ENCODE data around the gene MED12L.

Gene MED12L

GRCh38 chr3:151144760-151145159 lies 59.3 kb downstream of the MED12L start:
- no CpG with 5 or more reads among the region's 5 CpGs for WGBS (ENCODE audit: extremely low coverage, insufficient coverage, low lambda C conversion rate)
- no peak for DNase-seq
- Histone ChIP-seq H3K4me3 (ENCODE audit: low read length) (no peak overlapping the region), H3K27ac (ENCODE audit: low read depth, low read length) (no peak overlapping the region), H3K36me3 (ENCODE audit: control insufficient read depth, insufficient read depth, low read length) (no peaks in the 10 kb centered on the region), H3K18ac (ENCODE audit: low read length) (no peak overlapping the region), H3K4ac (ENCODE audit: low read depth, low read length) (no peak overlapping the region), H3K56ac (ENCODE audit: low read length) (no peak overlapping the region), H2BK120ac (ENCODE audit: low read depth, low read length) (no peak overlapping the region), H4K5ac (ENCODE audit: low read length) (no peak overlapping the region), H3K27me3 (ENCODE audit: insufficient read depth, low read length, poor library complexity) (no peaks in the 10 kb centered on the region), H2BK5ac (ENCODE audit: low read length) (no peak overlapping the region), H3K79me2 (ENCODE audit: control insufficient read depth, insufficient read depth, low read length) (no peaks in the 10 kb centered on the region), H3K4me2 (ENCODE audit: low read length) (no peak overlapping the region), H2AK5ac (ENCODE audit: low read length) (no peak overlapping the region), H3K23ac (ENCODE audit: low read length) (no peak overlapping the region), H3K79me1 (ENCODE audit: low read length) (no peaks in the 10 kb centered on the region), H3K9ac (ENCODE audit: low read length) (no peak overlapping the region), H2BK15ac (replicated peaks; ENCODE audit: low read depth) (no peak overlapping the region), H4K8ac (ENCODE audit: low read depth, low read length) (no peak overlapping the region), H3K4me1 (ENCODE audit: control insufficient read depth, low read depth, low read length) (no peaks in the 10 kb centered on the region)

- Histone ChIP-seq H3K9ac (ENCODE audit: low read length) (no peak overlapping the region), H4K8ac (ENCODE audit: low read depth, low read length) (no peak overlapping the region)
- no CpG with 5 or more reads among the region's 6 CpGs for WGBS (ENCODE audit: extremely low coverage, insufficient coverage, low lambda C conversion rate)
These were observed 60.2 kb downstream of the MED12L start for GRCh38 chr3:151145713-151146070.

GRCh38 chr3:151146071-151146730 lies 60.7 kb downstream of the MED12L start:
- peak; percentile 92 for DNase-seq
- no CpG with 5 or more reads among the region's 9 CpGs for WGBS (ENCODE audit: extremely low coverage, insufficient coverage, low lambda C conversion rate)
- Histone ChIP-seq H3K27ac (ENCODE audit: low read depth, low read length) (no peak overlapping the region), H3K9ac (ENCODE audit: low read length) (no peak overlapping the region), H4K5ac (ENCODE audit: low read length) (no peak overlapping the region), H3K23ac (ENCODE audit: low read length) (no peak overlapping the region), H2BK15ac (replicated peaks; ENCODE audit: low read depth) (no peak overlapping the region), H2BK5ac (ENCODE audit: low read length) (no peak overlapping the region), H4K8ac (ENCODE audit: low read depth, low read length) (no peak overlapping the region), H3K18ac (ENCODE audit: low read length) (no peak overlapping the region), H3K79me2 (ENCODE audit: control insufficient read depth, insufficient read depth, low read length) (no peaks in the 10 kb centered on the region), H3K27me3 (ENCODE audit: insufficient read depth, low read length, poor library complexity) (no peaks in the 10 kb centered on the region), H2BK120ac (ENCODE audit: low read depth, low read length) (no peak overlapping the region), H3K36me3 (ENCODE audit: control insufficient read depth, insufficient read depth, low read length) (no peaks in the 10 kb centered on the region), H3K4me2 (ENCODE audit: low read length) (no peak overlapping the region), H2AK5ac (ENCODE audit: low read length) (no peak overlapping the region), H3K56ac (ENCODE audit: low read length) (no peak overlapping the region), H3K4ac (ENCODE audit: low read depth, low read length) (no peak overlapping the region), H3K4me1 (ENCODE audit: control insufficient read depth, low read depth, low read length) (no peaks in the 10 kb centered on the region), H3K79me1 (ENCODE audit: low read length) (no peaks in the 10 kb centered on the region), H3K4me3 (ENCODE audit: low read length) (no peak overlapping the region)

More at GRCh38 chr3:151145713-151146070, 60.2 kb downstream of the MED12L start:
- H3K4me3 ChIP-seq (ENCODE audit: low read length) = no peak overlapping the region
- no peak overlapping the region for H3K23ac ChIP-seq (ENCODE audit: low read length)
- no peaks in the 10 kb centered on the region for H3K79me1 ChIP-seq (ENCODE audit: low read length)
- H3K4ac ChIP-seq (ENCODE audit: low read depth, low read length) = no peak overlapping the region
- no peak overlapping the region for H2AK5ac ChIP-seq (ENCODE audit: low read length)
- H2BK120ac ChIP-seq (ENCODE audit: low read depth, low read length) = no peak overlapping the region
- H2BK15ac ChIP-seq (replicated peaks; ENCODE audit: low read depth) = no peak overlapping the region
- H4K5ac ChIP-seq (ENCODE audit: low read length) = no peak overlapping the region
- H3K18ac ChIP-seq (ENCODE audit: low read length) = no peak overlapping the region
- H3K27me3 ChIP-seq (ENCODE audit: insufficient read depth, low read length, poor library complexity) = no peaks in the 10 kb centered on the region
- DNase-seq = no peak
- no peak overlapping the region for H3K4me2 ChIP-seq (ENCODE audit: low read length)
- H3K27ac ChIP-seq (ENCODE audit: low read depth, low read length) = no peak overlapping the region
- H3K56ac ChIP-seq (ENCODE audit: low read length) = no peak overlapping the region
- no peaks in the 10 kb centered on the region for H3K79me2 ChIP-seq (ENCODE audit: control insufficient read depth, insufficient read depth, low read length)
- H3K4me1 ChIP-seq (ENCODE audit: control insufficient read depth, low read depth, low read length) = no peaks in the 10 kb centered on the region
- no peak overlapping the region for H2BK5ac ChIP-seq (ENCODE audit: low read length)
- H3K36me3 ChIP-seq (ENCODE audit: control insufficient read depth, insufficient read depth, low read length) = no peaks in the 10 kb centered on the region

- WGBS (ENCODE audit: extremely low coverage, insufficient coverage, low lambda C conversion rate) = no CpG with 5 or more reads among the region's 1 CpG
- no peak overlapping the region for H4K8ac ChIP-seq (ENCODE audit: low read depth, low read length)
- no peaks in the 10 kb centered on the region for H3K4me1 ChIP-seq (ENCODE audit: control insufficient read depth, low read depth, low read length)
- no peak overlapping the region for H3K27ac ChIP-seq (ENCODE audit: low read depth, low read length)
- H3K9ac ChIP-seq (ENCODE audit: low read length) = no peak overlapping the region
- no peak overlapping the region for H3K18ac ChIP-seq (ENCODE audit: low read length)
- no peak overlapping the region for H3K4me3 ChIP-seq (ENCODE audit: low read length)
- H2AK5ac ChIP-seq (ENCODE audit: low read length) = no peak overlapping the region
- H3K79me1 ChIP-seq (ENCODE audit: low read length) = no peaks in the 10 kb centered on the region
- H3K36me3 ChIP-seq (ENCODE audit: control insufficient read depth, insufficient read depth, low read length) = no peaks in the 10 kb centered on the region
- no peak for DNase-seq
- H3K27me3 ChIP-seq (ENCODE audit: insufficient read depth, low read length, poor library complexity) = no peaks in the 10 kb centered on the region
- no peak overlapping the region for H2BK120ac ChIP-seq (ENCODE audit: low read depth, low read length)
- H3K4me2 ChIP-seq (ENCODE audit: low read length) = no peak overlapping the region
- H2BK5ac ChIP-seq (ENCODE audit: low read length) = no peak overlapping the region
- H3K56ac ChIP-seq (ENCODE audit: low read length) = no peak overlapping the region
- no peak overlapping the region for H2BK15ac ChIP-seq (replicated peaks; ENCODE audit: low read depth)
- H4K5ac ChIP-seq (ENCODE audit: low read length) = no peak overlapping the region
- no peak overlapping the region for H3K23ac ChIP-seq (ENCODE audit: low read length)
- no peak overlapping the region for H3K4ac ChIP-seq (ENCODE audit: low read depth, low read length)
- no peaks in the 10 kb centered on the region for H3K79me2 ChIP-seq (ENCODE audit: control insufficient read depth, insufficient read depth, low read length)
These were observed 61.2 kb downstream of the MED12L start for GRCh38 chr3:151146731-151147091.

GRCh38 chr3:151147299-151147698 lies 61.8 kb downstream of the MED12L start:
- H3K4me1 ChIP-seq (ENCODE audit: control insufficient read depth, low read depth, low read length) = no peaks in the 10 kb centered on the region
- H3K27ac ChIP-seq (ENCODE audit: low read depth, low read length) = no peak overlapping the region
- H3K4me2 ChIP-seq (ENCODE audit: low read length) = no peak overlapping the region
- H4K8ac ChIP-seq (ENCODE audit: low read depth, low read length) = no peak overlapping the region
- H2BK120ac ChIP-seq (ENCODE audit: low read depth, low read length) = no peak overlapping the region
- no peaks in the 10 kb centered on the region for H3K36me3 ChIP-seq (ENCODE audit: control insufficient read depth, insufficient read depth, low read length)
- no peaks in the 10 kb centered on the region for H3K79me1 ChIP-seq (ENCODE audit: low read length)
- no peak overlapping the region for H3K9ac ChIP-seq (ENCODE audit: low read length)
- H2AK5ac ChIP-seq (ENCODE audit: low read length) = no peak overlapping the region
- H3K4ac ChIP-seq (ENCODE audit: low read depth, low read length) = no peak overlapping the region
- DNase-seq = no peak
- H4K5ac ChIP-seq (ENCODE audit: low read length) = no peak overlapping the region
- H3K27me3 ChIP-seq (ENCODE audit: insufficient read depth, low read length, poor library complexity) = no peaks in the 10 kb centered on the region
- no peak overlapping the region for H2BK15ac ChIP-seq (replicated peaks; ENCODE audit: low read depth)
- H3K4me3 ChIP-seq (ENCODE audit: low read length) = no peak overlapping the region
- H3K23ac ChIP-seq (ENCODE audit: low read length) = no peak overlapping the region
- no peak overlapping the region for H2BK5ac ChIP-seq (ENCODE audit: low read length)
- no peak overlapping the region for H3K18ac ChIP-seq (ENCODE audit: low read length)
- no CpG with 5 or more reads among the region's 3 CpGs for WGBS (ENCODE audit: extremely low coverage, insufficient coverage, low lambda C conversion rate)
- no peak overlapping the region for H3K56ac ChIP-seq (ENCODE audit: low read length)
- H3K79me2 ChIP-seq (ENCODE audit: control insufficient read depth, insufficient read depth, low read length) = no peaks in the 10 kb centered on the region

GRCh38 chr3:151152455-151153079 lies 67.1 kb downstream of the MED12L start:
- Histone ChIP-seq H3K18ac (ENCODE audit: low read length) (no peak overlapping the region), H3K36me3 (ENCODE audit: control insufficient read depth, insufficient read depth, low read length) (no peaks in the 10 kb centered on the region), H3K27me3 (ENCODE audit: insufficient read depth, low read length, poor library complexity) (no peaks in the 10 kb centered on the region), H2BK15ac (replicated peaks; ENCODE audit: low read depth) (no peak overlapping the region), H3K9ac (ENCODE audit: low read length) (no peak overlapping the region), H3K4ac (ENCODE audit: low read depth, low read length) (no peak overlapping the region), H3K27ac (ENCODE audit: low read depth, low read length) (no peak overlapping the region), H4K5ac (ENCODE audit: low read length) (no peak overlapping the region), H2BK120ac (ENCODE audit: low read depth, low read length) (no peak overlapping the region), H2AK5ac (ENCODE audit: low read length) (no peak overlapping the region), H3K4me3 (ENCODE audit: low read length) (no peak overlapping the region), H3K79me1 (ENCODE audit: low read length) (no peaks in the 10 kb centered on the region), H3K56ac (ENCODE audit: low read length) (no peak overlapping the region), H4K8ac (ENCODE audit: low read depth, low read length) (no peak overlapping the region), H3K23ac (ENCODE audit: low read length) (no peak overlapping the region), H3K79me2 (ENCODE audit: control insufficient read depth, insufficient read depth, low read length) (no peaks in the 10 kb centered on the region), H2BK5ac (ENCODE audit: low read length) (no peak overlapping the region), H3K4me1 (ENCODE audit: control insufficient read depth, low read depth, low read length) (no peaks in the 10 kb centered on the region), H3K4me2 (ENCODE audit: low read length) (no peak overlapping the region)
- no CpG with 5 or more reads among the region's 4 CpGs for WGBS (ENCODE audit: extremely low coverage, insufficient coverage, low lambda C conversion rate)
- no peak for DNase-seq
